GM21526 (cell line): ENCODE measurements around the gene TREML2.
"Not testable (repeated sequence)": the region's sequence is repeated elsewhere in the genome, so short reads cannot be mapped to it uniquely, and the experiment has no call there.

Experiments
- ATAC-seq: cut with Tn5 transposase; IDR thresholded peaks from one replicate; pipeline ENCODE4 v1.9.1; 2021; ENCODE audit warnings: moderate library complexity; ENCODE audit not compliant: unreplicated experiment, low FRiP score

Gene TREML2

GRCh38 chr6:41209547-41210320, 8.8 kb upstream of the TREML2 start:
- ATAC-seq: no peak

DNA sequence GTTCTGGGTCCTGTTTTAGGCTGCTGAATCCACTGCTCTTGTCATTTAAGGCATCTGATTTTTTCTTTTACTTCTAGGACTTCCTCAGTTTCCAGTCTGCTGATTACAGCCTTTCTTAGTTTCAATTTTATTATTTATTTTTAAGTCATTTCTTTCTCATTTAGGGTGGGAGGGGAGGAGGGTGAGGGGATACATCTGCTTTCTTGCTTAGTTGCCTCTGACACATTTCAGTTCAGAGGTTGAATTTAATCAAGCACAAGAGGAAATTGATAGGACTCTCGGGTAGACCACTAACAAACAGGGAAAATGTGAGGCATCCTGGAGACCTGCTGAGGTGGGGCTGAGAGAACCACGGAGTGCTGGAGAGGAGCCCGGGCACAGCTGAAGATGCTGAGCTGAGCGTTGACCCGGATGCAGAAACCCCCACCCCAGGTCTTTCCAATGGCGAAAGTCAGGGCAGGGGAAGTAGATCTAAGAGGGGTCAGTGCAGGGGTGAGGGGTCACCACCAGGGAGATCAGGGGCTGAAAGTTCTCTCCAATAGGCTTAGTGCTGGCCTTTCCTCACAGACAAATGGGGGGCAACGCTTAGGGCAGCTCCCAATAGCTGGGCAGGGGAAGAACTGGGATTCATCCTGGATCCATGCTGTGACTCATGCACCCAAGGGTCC, 7.6 kb upstream of the TREML2 start:
- no peak for ATAC-seq

DNA sequence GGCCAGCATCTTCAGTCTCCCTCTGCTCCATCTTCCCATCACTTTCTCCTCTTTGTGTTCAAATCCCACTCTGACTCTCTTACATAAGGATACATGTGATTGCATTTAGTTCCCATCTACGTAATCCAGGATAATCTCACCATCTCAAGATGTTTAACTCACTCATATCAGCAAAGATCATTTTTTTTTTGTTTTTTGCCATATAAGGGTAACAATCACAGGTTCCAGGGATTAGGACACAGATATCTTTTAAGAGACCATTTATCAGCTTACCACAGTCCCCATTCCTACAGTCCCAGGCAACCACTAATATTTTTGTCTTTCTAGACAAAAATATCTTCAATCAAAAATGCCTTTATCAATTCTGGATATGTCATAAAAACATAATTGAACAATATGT, 3.2 kb upstream of the TREML2 start:
- ATAC-seq: no peak

- no peak for ATAC-seq
Observed at GRCh38 chr6:41201764-41202173, 820 bp upstream of the TREML2 start.

DNA sequence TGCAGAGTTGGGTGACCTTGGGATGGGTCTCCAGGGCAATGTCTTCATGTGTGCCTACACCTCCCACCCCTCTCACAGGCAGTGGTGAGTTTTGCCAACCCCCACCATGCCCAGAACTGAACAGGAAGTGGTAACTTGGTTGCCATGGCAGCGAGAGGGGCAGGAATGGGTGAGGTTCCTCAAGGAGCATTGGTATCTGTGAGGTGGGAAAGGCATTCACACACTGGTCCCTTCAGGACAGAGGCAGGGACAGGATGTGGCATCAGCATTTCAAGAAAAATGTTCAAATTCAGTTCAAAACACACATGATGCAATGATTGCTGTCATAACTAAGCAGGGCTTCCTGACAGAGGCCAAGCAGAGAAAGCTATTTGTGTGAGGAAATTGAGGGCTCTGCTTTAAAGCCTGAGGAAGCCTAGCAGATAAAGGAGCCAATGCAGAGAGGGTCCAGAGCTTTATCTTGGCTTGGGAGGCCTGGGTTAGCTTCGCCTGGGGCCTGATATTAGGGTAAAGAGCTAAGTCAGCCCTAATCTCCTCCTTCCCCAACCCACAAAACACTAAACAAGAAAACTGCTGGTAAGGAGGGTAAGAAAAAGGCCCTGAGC, 551 bp downstream of the TREML2 start:
- no peak for ATAC-seq

- peak; percentile 50 for ATAC-seq
Observed at GRCh38 chr6:41199552-41200246, 1.2 kb downstream of the TREML2 start.

DNA sequence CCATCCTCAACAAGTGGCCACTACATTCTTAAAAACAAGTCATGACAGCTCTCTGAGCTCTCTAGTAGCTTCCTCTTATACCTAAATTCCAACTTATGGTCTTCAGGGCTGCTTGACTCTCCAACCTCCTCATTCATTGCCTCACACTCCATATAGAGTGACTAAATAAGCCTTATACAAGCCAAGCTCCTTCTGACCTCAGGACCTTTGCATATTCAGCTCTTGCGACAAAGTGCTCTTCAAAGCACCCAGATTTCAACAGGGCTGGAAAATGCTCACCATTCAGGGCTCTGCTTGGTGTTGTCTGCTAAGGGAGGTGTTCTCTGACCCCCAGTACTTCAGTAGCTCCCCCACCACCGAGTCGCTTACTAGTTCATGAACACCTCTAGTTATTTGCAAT, 3.7 kb downstream of the TREML2 start:
- no peak for ATAC-seq

DNA sequence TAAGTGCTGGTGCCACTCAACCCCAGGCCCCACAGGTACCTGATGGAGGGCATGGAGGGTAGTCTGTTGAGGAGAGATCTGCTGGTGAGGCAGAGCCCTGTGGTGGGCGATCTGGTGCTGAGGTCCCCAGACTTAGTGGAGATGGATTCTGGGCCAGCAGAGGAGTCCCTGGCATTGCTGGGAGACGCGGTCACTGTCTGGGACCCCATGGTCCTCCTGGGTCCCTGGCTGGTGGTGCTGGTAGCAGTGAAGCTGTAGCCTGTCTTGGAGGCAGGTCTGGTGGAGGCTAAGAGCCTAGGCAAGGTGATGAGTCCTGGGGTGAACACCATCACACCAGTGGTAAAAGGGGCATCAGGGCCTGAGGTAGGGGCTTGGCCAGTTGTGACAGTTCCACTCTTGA, 6.6 kb downstream of the TREML2 start:
- no peak for ATAC-seq

GRCh38 chr6:41193884-41194283, 7.1 kb downstream of the TREML2 start:
- no peak for ATAC-seq

DNA sequence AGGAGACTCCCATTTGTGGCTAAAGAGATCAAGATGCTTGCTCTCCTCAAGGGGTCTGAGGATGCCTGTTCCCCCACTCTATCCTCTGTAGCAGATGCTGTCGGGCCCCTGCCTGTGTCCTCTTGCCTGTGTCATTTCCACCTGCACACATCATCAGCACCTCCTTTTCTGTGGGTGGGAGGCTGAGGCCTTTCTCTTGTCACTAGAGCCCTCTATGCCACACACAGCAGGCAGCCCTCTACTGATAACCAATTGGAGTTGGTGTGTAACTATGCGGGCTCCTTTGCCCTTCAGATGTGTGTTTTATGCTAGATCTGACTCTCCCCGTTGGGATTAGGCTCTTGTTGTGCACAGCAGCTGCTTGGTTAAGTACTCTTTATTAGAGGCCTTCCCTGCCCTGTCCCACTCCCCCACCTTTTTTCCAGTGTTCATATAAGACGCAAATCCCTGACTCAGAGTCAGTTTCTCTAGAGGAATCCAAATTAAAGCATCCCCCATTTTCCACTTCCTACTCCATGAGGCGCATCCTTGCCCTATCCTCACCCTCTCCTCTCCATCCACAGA, 7.7 kb downstream of the TREML2 start:
- no peak for ATAC-seq

DNA sequence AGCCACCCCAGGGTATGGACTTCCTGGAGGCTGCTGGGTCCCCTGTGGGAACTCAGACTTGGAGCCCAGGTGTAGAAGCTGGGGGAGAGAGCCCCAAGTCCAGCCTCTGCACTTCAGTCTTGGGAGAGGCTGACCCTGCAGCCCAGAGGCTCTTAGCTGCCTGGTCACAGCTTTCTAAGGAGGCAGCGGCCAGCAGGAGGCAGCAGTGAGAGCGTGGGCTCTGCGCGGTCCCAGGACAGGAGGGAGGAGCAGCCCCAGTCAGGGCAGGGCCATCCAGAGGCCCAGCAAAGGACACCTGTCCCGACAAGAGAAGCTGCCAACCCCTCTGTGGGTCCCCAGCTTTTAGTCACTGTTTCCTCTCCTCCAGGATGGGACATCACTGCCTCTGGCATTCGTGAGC, 9.4 kb downstream of the TREML2 start:
- no peak for ATAC-seq

GRCh38 chr6:41190791-41191190, 10.2 kb downstream of the TREML2 start:
- no peak for ATAC-seq

DNA sequence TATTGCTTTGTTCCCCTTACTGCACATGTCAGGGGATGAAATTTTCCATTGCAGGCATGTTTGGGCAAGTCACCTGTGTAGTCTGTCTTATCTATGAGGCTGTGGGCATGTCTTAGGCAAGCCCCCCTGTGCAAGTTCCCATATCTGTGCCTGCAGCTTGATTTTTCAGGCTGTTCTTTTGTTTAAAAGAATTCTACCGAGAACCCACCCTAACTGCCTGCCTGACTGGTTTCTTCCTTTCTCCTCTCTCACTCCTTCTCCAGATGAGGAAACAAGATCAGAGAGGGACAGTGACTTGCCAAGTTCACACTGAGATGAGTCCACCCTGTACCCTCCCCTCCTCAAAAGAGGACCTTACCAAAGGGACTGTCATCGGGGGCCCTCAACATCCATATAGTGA, 11.0 kb downstream of the TREML2 start:
- no peak for ATAC-seq

- ATAC-seq: not testable (repeated sequence)
Observed at GRCh38 chr6:41189046-41189445, 11.9 kb downstream of the TREML2 start.

- ATAC-seq: no peak
Observed at GRCh38 chr6:41187924-41188886, 12.7 kb downstream of the TREML2 start.

DNA sequence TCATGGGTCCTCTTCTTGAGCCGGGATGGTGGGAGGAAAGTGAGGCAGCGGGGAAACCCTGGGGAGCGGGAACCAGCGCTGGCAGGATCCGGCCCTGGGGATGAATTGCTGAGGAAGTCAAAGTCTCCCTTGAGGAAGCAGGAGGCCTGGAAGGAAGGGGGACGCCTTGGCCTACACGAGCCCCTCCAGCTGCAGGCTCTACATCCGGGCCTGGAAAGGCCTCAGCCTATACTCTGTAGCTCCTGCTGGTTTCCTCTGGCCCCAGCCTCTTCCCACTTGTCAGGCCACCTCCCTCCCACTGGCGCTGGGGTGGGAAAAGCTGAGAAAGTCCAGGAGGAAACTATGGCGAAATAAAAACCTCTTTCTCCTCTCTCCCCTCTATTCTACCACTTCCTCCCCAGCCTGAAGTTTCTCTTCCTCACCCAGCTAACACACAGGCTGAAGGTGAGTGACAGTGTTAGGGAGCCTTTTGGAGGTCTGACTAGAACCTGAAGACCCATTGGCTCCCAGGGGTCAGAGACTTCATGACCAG, 14.9 kb downstream of the TREML2 start:
- ATAC-seq: no peak

GRCh38 chr6:41184761-41185160, 16.2 kb downstream of the TREML2 start:
- no peak for ATAC-seq

DNA sequence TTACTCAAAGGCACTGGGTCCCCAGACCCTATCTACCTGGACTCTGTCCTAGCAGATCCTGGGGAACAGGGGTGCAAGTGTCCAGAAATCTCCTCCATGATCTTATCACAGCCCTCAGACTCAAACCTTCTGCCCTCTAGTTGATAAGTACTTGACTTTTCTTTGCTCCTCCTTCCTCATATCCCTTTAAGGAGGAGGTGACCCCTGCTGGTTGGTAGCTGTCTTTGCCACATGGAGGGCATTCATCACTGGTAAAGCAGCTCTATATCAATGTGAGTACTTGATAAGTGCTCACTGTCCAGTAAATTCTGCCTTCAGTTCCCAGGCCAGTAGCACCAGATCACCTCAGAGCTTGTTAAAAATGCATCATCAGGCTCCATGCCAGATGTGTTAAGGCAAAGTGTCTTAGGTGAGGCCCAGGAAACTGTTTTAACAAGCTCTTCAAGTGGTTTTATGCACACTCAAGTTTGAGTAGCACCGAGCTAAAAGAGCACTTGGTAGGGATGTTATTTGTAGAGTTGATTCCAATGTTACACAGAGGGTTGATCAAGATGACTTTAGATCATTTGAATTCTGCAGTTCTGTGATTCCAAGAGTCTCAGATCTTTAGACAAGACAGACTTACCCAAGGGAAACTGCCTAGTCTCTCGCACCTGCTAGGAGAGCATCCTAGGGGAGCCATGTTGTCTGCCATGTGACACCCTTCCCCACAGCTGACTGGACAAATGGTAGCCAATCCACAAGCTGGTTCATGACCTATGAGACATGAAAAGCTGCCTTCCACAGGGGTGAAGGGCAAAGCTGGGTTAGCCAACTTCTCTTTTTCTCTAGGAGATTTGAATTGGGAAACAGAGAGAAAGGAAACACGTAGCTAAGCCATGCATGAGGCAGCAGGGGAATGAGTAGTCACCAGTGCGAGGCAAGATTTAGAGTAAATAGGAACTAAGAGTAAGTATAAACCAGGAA, 18.6 kb downstream of the TREML2 start:
- ATAC-seq: no peak
